K562 (cell line): ENCODE results near the gene KCNAB2. TPM values are rescaled to one million over a fixed set of nuclear protein-coding genes. Genes with fewer than 3 reads are reported as not detected.

Experiments used
- NFRKB ChIP-seq: fragments of 450-650 bp; IDR thresholded peaks from 2 replicates; pipeline ENCODE4 v1.6.1; 2016; ENCODE audit warnings: low read depth
- RAD21 ChIP-seq, 2 experiments: fragments of 250-450 bp in 1 of 2; fragments of 450-650 bp in 1 of 2; sonication (Bioruptor Pico) in 1 of 2; formaldehyde crosslinking in 1 of 2; IDR thresholded peaks in 1 of 2; conservative IDR thresholded peaks in 1 of 2; 2 replicates each; pipeline versions ENCODE4 v1.4.0 to v1.8.0; 2020 to 2022; ENCODE audit warnings: mild to moderate bottlenecking in 2 of 2, moderate library complexity in 1 of 2
- SMAD3 ChIP-seq: fragments of 450-650 bp; formaldehyde crosslinking; conservative IDR thresholded peaks from 2 replicates; pipeline ENCODE4 v1.4.0; 2020; ENCODE audit warnings: mild to moderate bottlenecking
- SRSF1 ChIP-seq: fragments of 200-400 bp; formaldehyde crosslinking; IDR thresholded peaks from 2 replicates; pipeline ENCODE4 v1.6.1; 2017; ENCODE audit warnings: mild to moderate bottlenecking, low read depth, low read length, moderate library complexity
- ZNF197 ChIP-seq: fragments of 200-800 bp; sonication (Bioruptor generic); IDR thresholded peaks from 2 replicates; pipeline ENCODE4 v1.6.1; 2016; ENCODE audit warnings: low read depth, missing genetic modification characterization, missing compliant biosample characterization
- ZNF696 ChIP-seq: fragments of 250-450 bp; sonication (Bioruptor Pico); conservative IDR thresholded peaks from 2 replicates; pipeline ENCODE4 v1.4.0; 2020; ENCODE audit warnings: mild to moderate bottlenecking, moderate library complexity
- polyA plus RNA-seq, 8 experiments: library from polyadenylated mRNA; depleted of rRNA in 4 of 8; stranded (reverse) in 5 of 8; unstranded in 3 of 8; fragments of >200 nt; fragmentation: Nextera tagmentation in 2 of 8; fragmentation: Illumina TruSeq in 1 of 8; extraction: Ambion mirVana in 2 of 8; extraction: Trizol in 1 of 8; gene quantifications; 2 replicates each; pipeline versions ENCODE4 v1.2.1 to v1.2.3, GENCODE V29; 2011 to 2014; ENCODE audit warnings: inconsistent platforms in 1 of 8, missing spikeins in 1 of 8
- total RNA-seq, 7 experiments: library from RNA; depleted of rRNA in 6 of 7; stranded (reverse); fragments of >200 nt in 6 of 7; fragmentation: Illumina TruSeq in 2 of 7; extraction: Trizol in 2 of 7; gene quantifications; 2 replicates each; pipeline versions ENCODE4 v1.2.1 to v1.2.3, GENCODE V29; 2011 to 2021; ENCODE audit warnings: low replicate concordance in 1 of 7
- TF ChIP-seq, protein P1 (sequence below): sonication (generic); formaldehyde crosslinking; IDR thresholded peaks from 2 replicates; pipeline ENCODE4 v1.8.0; 2022; ENCODE audit warnings: missing genetic modification reagents, mild to moderate bottlenecking, borderline replicate concordance
- TF ChIP-seq, protein P2 (sequence below), 2 experiments: fragments of 450-650 bp; formaldehyde crosslinking in 1 of 2; IDR thresholded peaks; 2 replicates each; pipeline versions ENCODE4 v1.4.0 to v1.6.1; 2014 to 2020; ENCODE audit warnings: mild to moderate bottlenecking in 2 of 2, borderline replicate concordance in 1 of 2, low read depth in 1 of 2

Gene KCNAB2
- total and polyA plus RNA-seq, 9 of the 15 experiments (the other 6 are each of a cell fraction or from before 2014, with no cell fraction given): 1.8 to 15.8 (median 7.1) TPM

DNA sequence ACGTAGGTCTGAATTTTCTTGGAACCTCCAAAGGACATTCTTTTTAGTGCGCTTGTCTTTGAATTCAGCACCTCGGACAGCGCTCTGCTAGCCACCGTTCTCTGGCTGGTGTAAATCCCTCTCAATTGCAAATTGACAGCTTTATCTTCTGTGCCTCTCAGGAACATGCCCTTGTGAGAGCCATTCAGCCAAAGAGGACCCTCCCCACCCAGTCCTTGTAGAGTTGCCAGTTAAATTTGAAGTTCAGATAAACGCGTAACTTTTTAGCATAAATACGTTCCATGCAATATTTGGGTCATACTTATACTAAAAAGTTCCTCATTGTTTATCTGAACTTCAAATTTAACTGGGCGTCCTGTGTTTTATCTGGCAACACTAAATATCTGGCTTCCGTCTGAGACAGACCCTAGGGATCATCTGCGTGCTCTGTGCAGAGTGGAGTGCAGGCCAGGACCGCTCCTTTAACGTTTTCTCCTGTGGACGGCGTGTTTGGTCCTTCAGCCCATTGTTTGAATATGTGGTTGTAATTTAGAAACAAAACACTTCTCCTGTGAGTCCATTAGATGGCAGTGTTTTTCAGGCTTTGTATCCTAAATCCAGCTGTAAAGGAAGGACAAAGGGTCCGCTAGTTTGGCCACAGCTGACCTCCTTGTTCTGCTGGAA lies 7.0 kb downstream of the KCNAB2 start (continued):
- TF ChIP-seq SMAD3 (CRISPR knock-in tag) (no peak), NFRKB (no peak), RAD21 (CRISPR knock-in tag; conservative IDR thresholded peaks at IDR 0.05 in 1 of 2, IDR thresholded peaks at IDR 0.05 in 1 of 2) (peak in 1 of 2 experiments; percentile 85; a peak in 3 of 4 replicates), ZNF197 (CRISPR knock-in tag) (peak; percentile 84; the same call in 1 of the 2 replicates), ZNF696 (CRISPR knock-in tag) (no peak), SRSF1 (no peak)
- TF ChIP-seq, protein P1, sequence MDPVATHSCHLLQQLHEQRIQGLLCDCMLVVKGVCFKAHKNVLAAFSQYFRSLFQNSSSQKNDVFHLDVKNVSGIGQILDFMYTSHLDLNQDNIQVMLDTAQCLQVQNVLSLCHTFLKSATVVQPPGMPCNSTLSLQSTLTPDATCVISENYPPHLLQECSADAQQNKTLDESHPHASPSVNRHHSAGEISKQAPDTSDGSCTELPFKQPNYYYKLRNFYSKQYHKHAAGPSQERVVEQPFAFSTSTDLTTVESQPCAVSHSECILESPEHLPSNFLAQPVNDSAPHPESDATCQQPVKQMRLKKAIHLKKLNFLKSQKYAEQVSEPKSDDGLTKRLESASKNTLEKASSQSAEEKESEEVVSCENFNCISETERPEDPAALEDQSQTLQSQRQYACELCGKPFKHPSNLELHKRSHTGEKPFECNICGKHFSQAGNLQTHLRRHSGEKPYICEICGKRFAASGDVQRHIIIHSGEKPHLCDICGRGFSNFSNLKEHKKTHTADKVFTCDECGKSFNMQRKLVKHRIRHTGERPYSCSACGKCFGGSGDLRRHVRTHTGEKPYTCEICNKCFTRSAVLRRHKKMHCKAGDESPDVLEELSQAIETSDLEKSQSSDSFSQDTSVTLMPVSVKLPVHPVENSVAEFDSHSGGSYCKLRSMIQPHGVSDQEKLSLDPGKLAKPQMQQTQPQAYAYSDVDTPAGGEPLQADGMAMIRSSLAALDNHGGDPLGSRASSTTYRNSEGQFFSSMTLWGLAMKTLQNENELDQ (CRISPR knock-in tag): no peak
- TF ChIP-seq, protein P2, sequence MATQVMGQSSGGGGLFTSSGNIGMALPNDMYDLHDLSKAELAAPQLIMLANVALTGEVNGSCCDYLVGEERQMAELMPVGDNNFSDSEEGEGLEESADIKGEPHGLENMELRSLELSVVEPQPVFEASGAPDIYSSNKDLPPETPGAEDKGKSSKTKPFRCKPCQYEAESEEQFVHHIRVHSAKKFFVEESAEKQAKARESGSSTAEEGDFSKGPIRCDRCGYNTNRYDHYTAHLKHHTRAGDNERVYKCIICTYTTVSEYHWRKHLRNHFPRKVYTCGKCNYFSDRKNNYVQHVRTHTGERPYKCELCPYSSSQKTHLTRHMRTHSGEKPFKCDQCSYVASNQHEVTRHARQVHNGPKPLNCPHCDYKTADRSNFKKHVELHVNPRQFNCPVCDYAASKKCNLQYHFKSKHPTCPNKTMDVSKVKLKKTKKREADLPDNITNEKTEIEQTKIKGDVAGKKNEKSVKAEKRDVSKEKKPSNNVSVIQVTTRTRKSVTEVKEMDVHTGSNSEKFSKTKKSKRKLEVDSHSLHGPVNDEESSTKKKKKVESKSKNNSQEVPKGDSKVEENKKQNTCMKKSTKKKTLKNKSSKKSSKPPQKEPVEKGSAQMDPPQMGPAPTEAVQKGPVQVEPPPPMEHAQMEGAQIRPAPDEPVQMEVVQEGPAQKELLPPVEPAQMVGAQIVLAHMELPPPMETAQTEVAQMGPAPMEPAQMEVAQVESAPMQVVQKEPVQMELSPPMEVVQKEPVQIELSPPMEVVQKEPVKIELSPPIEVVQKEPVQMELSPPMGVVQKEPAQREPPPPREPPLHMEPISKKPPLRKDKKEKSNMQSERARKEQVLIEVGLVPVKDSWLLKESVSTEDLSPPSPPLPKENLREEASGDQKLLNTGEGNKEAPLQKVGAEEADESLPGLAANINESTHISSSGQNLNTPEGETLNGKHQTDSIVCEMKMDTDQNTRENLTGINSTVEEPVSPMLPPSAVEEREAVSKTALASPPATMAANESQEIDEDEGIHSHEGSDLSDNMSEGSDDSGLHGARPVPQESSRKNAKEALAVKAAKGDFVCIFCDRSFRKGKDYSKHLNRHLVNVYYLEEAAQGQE (IDR thresholded peaks at IDR 0.05; ENCODE audit: borderline replicate concordance): peak; percentile 100
- TF ChIP-seq, protein P2 (CRISPR knock-in tag; IDR thresholded peaks at IDR 0.05; ENCODE audit: low read depth): peak; percentile 98
